Measurements from ENCODE around the gene SLC24A4. TPM values are rescaled to one million over a fixed set of nuclear protein-coding genes. Genes with fewer than 3 reads are reported as not detected.

Gene SLC24A4
- total RNA-seq, 2 donors from 2014 or later: 0.11 to 0.17 TPM

DNA sequence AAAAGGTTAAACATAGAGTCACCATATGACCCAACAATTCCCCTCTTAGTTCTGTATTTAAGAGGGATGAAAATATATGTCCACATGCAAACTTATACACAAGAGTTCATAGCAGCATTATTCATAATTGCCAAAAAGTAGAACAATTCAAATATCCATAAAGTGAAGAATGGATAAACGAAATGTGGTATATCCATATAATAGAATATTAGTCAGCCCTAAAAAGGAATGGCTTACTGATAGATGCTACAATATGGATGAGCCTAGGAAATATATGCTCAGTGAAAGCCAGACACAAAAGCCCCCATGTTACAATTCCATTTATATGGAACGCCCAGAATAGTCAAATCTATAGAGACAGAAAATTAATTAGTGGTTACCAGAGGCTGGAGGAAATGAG lies 146.6 kb downstream of the SLC24A4 start:
- Histone ChIP-seq H3K4me1 (no peaks in the 10 kb centered on the region), H3K36me3 (no peaks in the 10 kb centered on the region), H3K27ac (no peak overlapping the region), H3K9me3 (no peaks in the 10 kb centered on the region), H3K4me3 (no peak overlapping the region), H3K27me3 (no peaks in the 10 kb centered on the region), H3K9ac (ENCODE audit: low read depth in 2 of 2, low read length in 2 of 2) (no peak overlapping the region)
- TF ChIP-seq, protein P1, sequence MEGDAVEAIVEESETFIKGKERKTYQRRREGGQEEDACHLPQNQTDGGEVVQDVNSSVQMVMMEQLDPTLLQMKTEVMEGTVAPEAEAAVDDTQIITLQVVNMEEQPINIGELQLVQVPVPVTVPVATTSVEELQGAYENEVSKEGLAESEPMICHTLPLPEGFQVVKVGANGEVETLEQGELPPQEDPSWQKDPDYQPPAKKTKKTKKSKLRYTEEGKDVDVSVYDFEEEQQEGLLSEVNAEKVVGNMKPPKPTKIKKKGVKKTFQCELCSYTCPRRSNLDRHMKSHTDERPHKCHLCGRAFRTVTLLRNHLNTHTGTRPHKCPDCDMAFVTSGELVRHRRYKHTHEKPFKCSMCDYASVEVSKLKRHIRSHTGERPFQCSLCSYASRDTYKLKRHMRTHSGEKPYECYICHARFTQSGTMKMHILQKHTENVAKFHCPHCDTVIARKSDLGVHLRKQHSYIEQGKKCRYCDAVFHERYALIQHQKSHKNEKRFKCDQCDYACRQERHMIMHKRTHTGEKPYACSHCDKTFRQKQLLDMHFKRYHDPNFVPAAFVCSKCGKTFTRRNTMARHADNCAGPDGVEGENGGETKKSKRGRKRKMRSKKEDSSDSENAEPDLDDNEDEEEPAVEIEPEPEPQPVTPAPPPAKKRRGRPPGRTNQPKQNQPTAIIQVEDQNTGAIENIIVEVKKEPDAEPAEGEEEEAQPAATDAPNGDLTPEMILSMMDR (IDR thresholded peaks at IDR 0.05): no peak
- no peak for DNase-seq
- intact Hi-C loops (cut with DNase I): no loop called here

DNA sequence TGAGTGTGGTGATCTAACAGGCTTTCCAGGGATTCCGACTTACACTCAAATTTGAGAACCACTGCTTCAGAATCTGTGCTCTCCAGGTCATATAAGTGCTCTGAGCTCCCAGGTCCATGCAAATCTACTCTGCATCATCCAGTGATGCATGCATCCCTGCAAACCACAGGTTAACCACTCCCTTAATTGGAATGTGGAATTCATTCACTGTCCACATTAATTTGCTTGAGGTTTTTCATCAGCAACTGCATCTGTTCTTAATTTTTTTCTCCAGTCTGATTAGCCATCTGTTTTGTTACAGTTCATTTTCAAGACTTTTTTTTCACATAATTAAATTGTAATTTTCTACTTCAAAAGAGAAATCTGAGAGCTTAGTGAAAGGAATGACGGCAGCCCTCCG lies 147.2 kb downstream of the SLC24A4 start:
- Histone ChIP-seq H3K27me3 (no peaks in the 10 kb centered on the region), H3K36me3 (no peaks in the 10 kb centered on the region), H3K9me3 (no peaks in the 10 kb centered on the region), H3K27ac (no peak overlapping the region), H3K4me1 (no peaks in the 10 kb centered on the region), H3K9ac (ENCODE audit: low read depth in 2 of 2, low read length in 2 of 2) (no peak overlapping the region), H3K4me3 (no peak overlapping the region)
- TF ChIP-seq, protein P1 (IDR thresholded peaks at IDR 0.05): no peak
- intact Hi-C loops (cut with DNase I): no loop called here
- DNase-seq: no peak

DNA sequence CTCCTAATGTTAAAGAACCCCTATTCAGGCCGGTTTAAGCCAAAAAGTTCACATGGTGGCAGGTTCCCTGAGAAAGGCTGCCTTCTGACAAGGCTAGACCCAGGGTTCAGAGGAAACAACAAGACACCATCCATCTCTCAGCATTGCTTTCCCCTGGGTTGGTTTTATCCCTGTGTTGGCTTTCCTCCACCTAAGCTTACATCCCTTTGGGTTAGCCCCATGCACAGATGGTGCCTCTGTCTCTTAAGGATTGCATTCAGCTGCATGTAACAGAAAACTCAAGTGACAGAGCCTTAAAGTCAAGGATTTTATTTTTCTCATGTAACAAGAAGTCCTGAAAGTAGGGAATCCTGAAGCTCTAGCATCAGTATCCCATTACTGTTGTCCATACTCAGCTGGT lies 147.8 kb downstream of the SLC24A4 start:
- intact Hi-C loops (cut with DNase I): no loop called here
- H3K9me3 ChIP-seq: no peaks in the 10 kb centered on the region
- no peaks in the 10 kb centered on the region for H3K27me3 ChIP-seq
- no peak overlapping the region for H3K27ac ChIP-seq
- H3K9ac ChIP-seq (ENCODE audit: low read depth in 2 of 2, low read length in 2 of 2): no peak overlapping the region
- H3K4me1 ChIP-seq: no peaks in the 10 kb centered on the region
- DNase-seq: no peak
- no peaks in the 10 kb centered on the region for H3K36me3 ChIP-seq
- TF ChIP-seq, protein P1 (IDR thresholded peaks at IDR 0.05): no peak
- no peak overlapping the region for H3K4me3 ChIP-seq

DNA sequence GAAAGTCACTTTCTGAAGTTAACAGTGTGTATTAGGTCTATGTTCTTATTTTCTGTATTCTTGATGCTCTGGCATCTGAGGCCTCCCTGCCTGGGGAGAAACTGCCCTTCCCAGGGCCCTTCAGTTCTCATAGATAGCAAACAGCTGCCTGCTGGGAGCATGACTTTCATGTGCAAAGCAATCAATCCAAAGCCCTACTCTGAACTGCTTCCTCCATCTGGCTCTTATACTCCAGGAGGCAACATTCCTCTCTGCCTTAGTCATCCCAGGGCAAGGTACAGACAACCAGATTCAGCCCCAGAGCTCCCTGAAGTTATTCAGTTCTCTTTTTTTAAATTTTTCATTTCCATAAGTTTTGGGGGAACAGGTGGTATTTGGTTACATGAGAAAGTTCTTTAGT lies 149.0 kb downstream of the SLC24A4 start:
- H3K9ac ChIP-seq (ENCODE audit: low read depth in 2 of 2, low read length in 2 of 2): no peak overlapping the region
- H3K9me3 ChIP-seq: no peaks in the 10 kb centered on the region
- intact Hi-C loops (cut with DNase I): no loop called here
- no peak overlapping the region for H3K27ac ChIP-seq
- no peaks in the 10 kb centered on the region for H3K36me3 ChIP-seq
- H3K27me3 ChIP-seq: no peaks in the 10 kb centered on the region
- no peak overlapping the region for H3K4me3 ChIP-seq
- TF ChIP-seq, protein P1 (IDR thresholded peaks at IDR 0.05): no peak
- H3K4me1 ChIP-seq: no peaks in the 10 kb centered on the region
- peak; percentile 33 for DNase-seq

DNA sequence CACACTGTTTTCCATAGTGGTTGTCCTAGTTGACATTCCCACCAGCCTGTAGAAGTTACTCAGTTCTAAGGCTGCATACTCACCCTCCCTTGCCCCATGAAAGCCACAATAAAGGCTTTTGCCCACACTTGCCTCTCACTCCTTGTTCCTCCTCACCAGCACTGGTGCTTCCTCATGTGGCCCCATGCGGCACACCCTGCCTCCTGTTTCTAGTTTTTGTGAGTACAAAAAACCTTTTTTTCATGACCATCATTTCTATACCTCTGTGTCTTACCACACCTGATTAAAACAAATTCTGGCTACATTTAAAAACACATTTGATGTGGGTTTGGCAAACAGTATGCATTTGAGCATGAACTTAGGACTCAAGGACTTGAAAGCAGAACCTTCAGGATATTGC lies 149.9 kb downstream of the SLC24A4 start:
- intact Hi-C loops (cut with DNase I): no loop called here
- Histone ChIP-seq H3K4me3 (no peak overlapping the region), H3K27me3 (no peaks in the 10 kb centered on the region), H3K27ac (no peak overlapping the region), H3K36me3 (no peaks in the 10 kb centered on the region), H3K9ac (ENCODE audit: low read depth in 2 of 2, low read length in 2 of 2) (no peak overlapping the region), H3K9me3 (no peaks in the 10 kb centered on the region), H3K4me1 (no peaks in the 10 kb centered on the region)
- TF ChIP-seq, protein P1 (IDR thresholded peaks at IDR 0.05): no peak
- no peak for DNase-seq

Measured in colonic mucosa (tissue), 4 donors.